Stomach (tissue), 4 donors: ENCODE results near the gene RAD54L2.
A peak's percentile ranks its signal among the peaks of the same experiment; 100 is the strongest.

Source experiments
- EP300 ChIP-seq: sonication (generic); formaldehyde crosslinking; IDR thresholded peaks from one replicate; pipeline ENCODE4 v1.6.1; 2017; ENCODE audit warnings: antibody characterized with exemption
- POLR2A ChIP-seq, 4 donors: fragments of 450-650 bp; IDR thresholded peaks; one replicate each; pipeline ENCODE4 v1.6.1; 2016; ENCODE audit warnings: antibody characterized with exemption in 4 of 4, control low read depth in 2 of 4, mild to moderate bottlenecking in 1 of 4, moderate library complexity in 1 of 4
- POLR2AphosphoS5 ChIP-seq, 3 donors: sonication (generic); formaldehyde crosslinking; IDR thresholded peaks; one replicate each; pipeline ENCODE4 v1.6.1; 2016; ENCODE audit warnings: antibody characterized with exemption in 3 of 3
- TF ChIP-seq, protein P1 (sequence below), 7 experiments: fragments of 450-650 bp in 4 of 7; fragments of 200-600 bp in 3 of 7; sonication (generic) in 3 of 7; IDR thresholded peaks; one replicate each; pipeline ENCODE4 v1.5.1; 2016 to 2019; ENCODE audit warnings: antibody characterized with exemption in 7 of 7, control low read depth in 2 of 7, mild to moderate bottlenecking in 1 of 7

DNA sequence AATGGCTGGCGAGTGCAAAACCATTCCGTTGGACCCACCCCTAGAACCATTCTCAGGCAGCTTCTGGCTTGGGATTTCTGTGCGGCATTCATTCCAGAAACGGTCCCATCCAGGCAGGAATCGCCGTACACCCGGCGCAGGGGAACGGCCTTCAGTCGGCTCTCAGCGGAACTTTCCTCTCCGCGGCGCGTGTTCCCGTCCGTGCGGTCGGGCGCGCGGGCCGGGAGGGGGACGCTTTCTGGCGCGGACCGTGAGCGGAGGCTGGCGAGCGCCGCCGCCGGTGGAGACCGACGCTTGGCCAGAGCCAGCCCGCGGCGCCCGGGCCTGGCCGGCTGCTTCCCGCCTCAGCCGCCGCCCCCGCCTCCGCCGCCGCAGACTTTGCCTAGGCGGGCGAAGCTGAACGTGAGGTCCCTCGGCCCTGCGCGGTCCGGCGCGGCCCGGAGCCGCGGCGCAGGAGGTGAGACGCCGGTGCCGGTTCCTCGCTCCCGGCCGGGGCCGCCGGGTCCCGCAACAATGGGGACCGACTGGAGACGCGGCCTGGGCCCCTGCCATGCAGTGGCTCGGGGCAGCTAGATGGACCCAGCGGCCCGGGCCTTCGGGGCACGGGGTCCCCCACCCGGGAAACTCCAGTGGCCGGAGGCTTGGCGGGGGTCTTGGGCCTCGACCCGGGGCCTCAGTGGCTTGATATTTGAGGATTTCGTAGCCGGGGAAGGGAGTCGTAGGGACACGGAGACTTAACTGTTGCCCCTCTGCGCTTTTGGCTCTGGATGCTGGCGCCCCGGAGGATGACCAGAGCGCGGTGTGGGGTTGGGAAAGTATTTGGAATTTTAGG, at the start of gene RAD54L2:
- TF ChIP-seq POLR2AphosphoS5 (IDR thresholded peaks at IDR 0.05) = peak; percentile 50 to 81 (median 75)
- TF ChIP-seq, protein P1, sequence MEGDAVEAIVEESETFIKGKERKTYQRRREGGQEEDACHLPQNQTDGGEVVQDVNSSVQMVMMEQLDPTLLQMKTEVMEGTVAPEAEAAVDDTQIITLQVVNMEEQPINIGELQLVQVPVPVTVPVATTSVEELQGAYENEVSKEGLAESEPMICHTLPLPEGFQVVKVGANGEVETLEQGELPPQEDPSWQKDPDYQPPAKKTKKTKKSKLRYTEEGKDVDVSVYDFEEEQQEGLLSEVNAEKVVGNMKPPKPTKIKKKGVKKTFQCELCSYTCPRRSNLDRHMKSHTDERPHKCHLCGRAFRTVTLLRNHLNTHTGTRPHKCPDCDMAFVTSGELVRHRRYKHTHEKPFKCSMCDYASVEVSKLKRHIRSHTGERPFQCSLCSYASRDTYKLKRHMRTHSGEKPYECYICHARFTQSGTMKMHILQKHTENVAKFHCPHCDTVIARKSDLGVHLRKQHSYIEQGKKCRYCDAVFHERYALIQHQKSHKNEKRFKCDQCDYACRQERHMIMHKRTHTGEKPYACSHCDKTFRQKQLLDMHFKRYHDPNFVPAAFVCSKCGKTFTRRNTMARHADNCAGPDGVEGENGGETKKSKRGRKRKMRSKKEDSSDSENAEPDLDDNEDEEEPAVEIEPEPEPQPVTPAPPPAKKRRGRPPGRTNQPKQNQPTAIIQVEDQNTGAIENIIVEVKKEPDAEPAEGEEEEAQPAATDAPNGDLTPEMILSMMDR (IDR thresholded peaks at IDR 0.05) = peak in 1 of 7 experiments; percentile 28
- no peak for TF ChIP-seq POLR2A (IDR thresholded peaks at IDR 0.05)
- no peak for TF ChIP-seq EP300
